HG02973 (cell line): ENCODE data around the gene DLG2.

ENCODE experiments used
- ATAC-seq: cut with Tn5 transposase; IDR thresholded peaks from one replicate; pipeline ENCODE4 v1.9.1; 2021; ENCODE audit warnings: moderate library complexity; ENCODE audit not compliant: unreplicated experiment

Gene DLG2

GRCh38 chr11:83717537-83717936 is 1909.6 kb downstream of the DLG2 start:
- ATAC-seq = no peak

DNA sequence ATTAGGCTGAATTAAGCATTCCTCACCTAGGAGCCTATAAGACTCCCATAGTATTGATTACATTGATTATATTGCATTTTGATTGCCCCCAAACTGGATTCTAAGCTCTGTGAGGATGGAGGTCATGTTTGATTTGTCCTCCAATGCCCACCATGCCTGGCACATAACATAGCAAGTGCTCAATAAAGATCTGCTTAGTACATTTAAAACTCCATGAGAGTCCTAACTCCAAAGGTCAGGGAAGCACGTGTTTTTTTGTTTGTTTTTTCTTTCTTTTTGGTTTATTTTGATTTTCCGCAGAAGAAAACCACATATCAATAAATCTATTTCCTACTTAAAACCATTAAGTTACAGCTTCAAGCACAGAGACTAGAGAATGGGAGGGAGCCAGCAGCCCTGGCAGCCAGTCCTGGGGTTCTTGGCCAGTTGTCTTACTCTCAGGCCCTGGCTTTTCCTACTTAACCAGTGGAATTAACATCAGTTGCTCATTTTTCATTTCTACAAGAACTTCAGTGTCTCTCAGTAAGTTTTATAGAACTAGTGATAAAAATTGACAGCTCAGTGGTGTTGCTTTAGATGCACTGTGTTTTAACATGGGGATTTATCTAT is 1911.1 kb downstream of the DLG2 start:
- no peak for ATAC-seq

- ATAC-seq = no peak
Observed at GRCh38 chr11:83713708-83714107, 1913.4 kb downstream of the DLG2 start.

GRCh38 chr11:83711106-83711527 is 1916.0 kb downstream of the DLG2 start:
- no peak for ATAC-seq

GRCh38 chr11:83709434-83709833 is 1917.7 kb downstream of the DLG2 start:
- no peak for ATAC-seq

- ATAC-seq = no peak
Observed at GRCh38 chr11:83706566-83706965, 1920.6 kb downstream of the DLG2 start.

- no peak for ATAC-seq
Observed at GRCh38 chr11:83702796-83703195, 1924.3 kb downstream of the DLG2 start.

DNA sequence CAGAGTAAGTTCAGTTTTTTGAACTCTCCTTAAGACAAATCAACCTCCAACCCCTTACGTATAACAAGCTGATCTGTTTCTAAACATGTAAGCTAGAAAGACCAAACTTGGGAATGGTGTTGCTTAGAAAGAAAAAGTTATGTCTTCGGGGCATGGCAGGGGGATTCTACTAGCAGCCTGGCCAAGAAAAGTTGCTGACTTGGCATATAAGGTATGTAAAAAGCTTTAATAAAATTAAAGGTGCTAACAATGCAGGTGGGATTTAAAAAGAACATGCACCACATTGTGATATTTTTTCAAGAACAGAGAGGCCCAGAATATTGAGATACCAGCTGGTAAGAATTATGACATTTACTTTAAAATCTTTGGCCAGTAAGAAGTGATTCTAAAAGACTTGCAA is 1929.6 kb downstream of the DLG2 start:
- no peak for ATAC-seq

DNA sequence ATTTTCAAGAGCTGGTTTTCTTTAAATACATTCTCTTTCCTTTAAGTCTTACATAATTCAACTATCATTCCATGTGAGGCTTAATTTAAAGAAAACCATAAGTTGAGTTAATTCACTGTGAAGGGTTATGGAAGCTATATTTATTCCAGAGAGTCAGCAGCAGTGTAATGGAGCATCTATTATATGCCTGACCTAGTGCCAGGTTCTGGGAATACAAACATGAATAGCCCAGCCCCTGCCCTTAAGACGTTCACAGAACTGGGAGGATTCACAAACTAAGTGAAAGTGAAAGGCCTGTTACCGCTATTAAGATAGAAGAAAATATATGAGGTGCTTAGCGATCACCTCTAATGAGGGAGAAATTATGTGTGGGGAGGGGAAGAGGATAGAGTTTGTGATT is 1932.1 kb downstream of the DLG2 start:
- no peak for ATAC-seq

- no peak for ATAC-seq
Observed at GRCh38 chr11:83694191-83694910, 1932.8 kb downstream of the DLG2 start.

DNA sequence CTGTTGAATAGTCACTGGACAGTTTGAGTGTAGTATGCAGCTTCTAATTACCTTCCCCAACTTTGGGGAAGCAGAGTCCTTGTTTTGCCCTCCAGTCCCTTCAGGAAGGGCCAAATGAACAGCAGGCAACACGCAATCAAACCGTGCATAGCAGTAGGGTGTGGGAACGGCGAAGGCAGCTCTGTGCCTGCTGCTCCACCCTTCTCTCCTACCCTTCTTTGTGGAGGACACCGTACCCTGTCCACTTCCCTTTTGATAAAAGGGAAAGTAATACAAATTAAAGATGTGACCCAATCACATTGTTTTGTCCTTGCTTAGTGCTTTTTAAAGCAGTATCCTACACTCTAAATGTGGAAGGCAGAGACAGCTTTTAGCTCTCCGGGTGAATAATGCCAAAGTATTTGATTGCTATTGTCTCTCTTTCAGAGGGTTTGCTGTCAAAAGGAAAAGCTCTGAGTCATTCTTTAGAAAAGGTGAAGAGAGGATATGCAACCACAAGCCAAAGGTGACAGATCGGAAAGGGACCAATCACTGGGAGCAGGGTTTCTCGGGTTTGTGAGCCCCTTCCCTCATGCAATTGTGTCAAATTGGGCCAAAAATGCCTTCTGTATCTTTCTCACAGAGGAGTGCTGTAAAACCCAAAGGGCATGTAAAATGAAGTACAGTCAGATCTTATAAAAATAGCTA is 1933.7 kb downstream of the DLG2 start:
- no peak for ATAC-seq

DNA sequence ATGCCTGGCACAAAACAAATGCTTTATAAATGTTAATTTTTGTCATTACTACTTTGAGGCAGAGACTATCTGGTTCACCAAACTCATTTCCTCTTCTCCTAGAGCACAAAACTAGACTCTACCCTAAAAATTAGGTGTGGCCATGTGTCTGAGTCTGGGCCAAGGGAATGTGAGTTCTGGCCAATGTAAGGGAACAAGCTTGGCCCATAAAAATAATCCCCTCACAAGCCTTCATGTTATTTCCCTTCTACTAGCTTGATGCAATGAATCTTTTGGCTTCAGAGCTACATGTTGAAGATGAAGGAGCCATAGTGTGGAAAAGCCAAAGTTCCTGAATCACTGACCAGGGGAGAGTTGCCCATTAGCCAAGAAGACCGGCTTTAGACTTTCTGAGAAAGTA is 1934.5 kb downstream of the DLG2 start:
- no peak for ATAC-seq

GRCh38 chr11:83691451-83691950 is 1935.6 kb downstream of the DLG2 start:
- no peak for ATAC-seq

GRCh38 chr11:83689144-83689780 is 1937.9 kb downstream of the DLG2 start:
- ATAC-seq = no peak

GRCh38 chr11:83687787-83688186 is 1939.4 kb downstream of the DLG2 start:
- ATAC-seq = no peak

- ATAC-seq = no peak
Observed at GRCh38 chr11:83685730-83686129, 1941.4 kb downstream of the DLG2 start.

GRCh38 chr11:83684071-83684470 is 1943.1 kb downstream of the DLG2 start:
- no peak for ATAC-seq

GRCh38 chr11:83682611-83682973 is 1944.6 kb downstream of the DLG2 start:
- peak; percentile 96 for ATAC-seq

- ATAC-seq = no peak
Observed at GRCh38 chr11:83681906-83682610, 1945.1 kb downstream of the DLG2 start.

DNA sequence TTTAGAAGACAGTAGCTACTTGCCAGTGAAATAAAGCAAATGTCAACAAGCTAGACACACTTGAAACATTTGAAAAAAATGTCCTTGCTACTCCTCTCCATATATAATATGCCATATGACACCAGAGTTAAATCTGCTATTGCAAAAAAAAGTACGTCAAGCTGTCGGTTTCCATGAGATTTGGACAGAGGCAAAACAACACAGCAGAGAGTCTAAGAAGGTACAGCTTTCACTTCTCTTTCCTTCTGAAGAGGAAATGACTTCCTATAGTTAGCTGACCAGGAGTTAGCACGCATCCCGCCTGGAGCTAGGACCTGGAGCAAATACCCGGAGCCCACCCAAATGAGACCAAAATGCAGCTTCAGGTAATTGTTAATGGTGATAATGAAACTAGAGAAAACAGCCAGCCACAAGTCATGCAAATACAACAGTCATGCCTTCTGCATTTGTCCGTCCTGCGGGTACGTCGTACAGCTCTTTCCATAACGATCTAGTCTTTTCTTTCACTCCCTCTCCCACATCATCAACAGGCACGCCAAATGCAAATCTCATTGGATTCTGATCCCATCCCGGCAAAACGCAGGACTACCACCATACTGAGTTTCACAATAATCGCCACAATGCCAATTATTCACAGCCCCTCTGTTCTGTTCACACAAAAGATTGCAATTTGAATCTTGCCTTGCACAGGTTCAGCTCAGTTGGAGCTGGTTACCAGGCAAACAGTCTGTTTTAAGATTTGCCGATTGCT is 1945.9 kb downstream of the DLG2 start:
- ATAC-seq = peak; percentile 64
